HG03571 (cell line): ENCODE measurements around the gene PIP5K1C.
"Not testable (repeated sequence)": the region's sequence is repeated elsewhere in the genome, so short reads cannot be mapped to it uniquely, and the experiment has no call there.

Experiments
- ATAC-seq: cut with Tn5 transposase; IDR thresholded peaks from one replicate; pipeline ENCODE4 v1.9.1; 2021; ENCODE audit not compliant: unreplicated experiment

The PIP5K1C gene

GRCh38 chr19:3628766-3629165 is 71.5 kb downstream of the PIP5K1C start:
- not testable (repeated sequence) for ATAC-seq

- no peak for ATAC-seq
Measured at GRCh38 chr19:3627351-3627723, 72.9 kb downstream of the PIP5K1C start.

- ATAC-seq, result peak; percentile 77
Measured at GRCh38 chr19:3626473-3627350, 73.6 kb downstream of the PIP5K1C start, which contains the start of gene CACTIN. TSS of gene CACTIN (minus strand) at chr19:3626790. CDS start at chr19:3626762, 28 bp downstream.

- no peak for ATAC-seq
Measured at GRCh38 chr19:3625996-3626472, 74.2 kb downstream of the PIP5K1C start.

- ATAC-seq, result no peak
Measured at GRCh38 chr19:3623716-3624115, 76.6 kb downstream of the PIP5K1C start.

- ATAC-seq, result no peak
Measured at GRCh38 chr19:3622224-3622623, 78.0 kb downstream of the PIP5K1C start.

GRCh38 chr19:3621689-3622088 is 78.6 kb downstream of the PIP5K1C start:
- ATAC-seq, result no peak

GRCh38 chr19:3620817-3621547 is 79.3 kb downstream of the PIP5K1C start:
- ATAC-seq, result no peak

GRCh38 chr19:3620145-3620816 is 80.0 kb downstream of the PIP5K1C start:
- no peak for ATAC-seq

GRCh38 chr19:3619631-3620012 is 80.6 kb downstream of the PIP5K1C start:
- no peak for ATAC-seq

- ATAC-seq, result no peak
Measured at GRCh38 chr19:3618811-3619630, 81.2 kb downstream of the PIP5K1C start.

GRCh38 chr19:3618144-3618810 is 82.0 kb downstream of the PIP5K1C start:
- no peak for ATAC-seq

- no peak for ATAC-seq
Measured at GRCh38 chr19:3617463-3617862, 82.8 kb downstream of the PIP5K1C start.

- no peak for ATAC-seq
Measured at GRCh38 chr19:3615524-3616135, 84.6 kb downstream of the PIP5K1C start.

- no peak for ATAC-seq
Measured at GRCh38 chr19:3614858-3615505, 85.3 kb downstream of the PIP5K1C start.

- no peak for ATAC-seq
Measured at GRCh38 chr19:3613818-3614661, 86.2 kb downstream of the PIP5K1C start.

- no peak for ATAC-seq
Measured at GRCh38 chr19:3612901-3613741, 87.1 kb downstream of the PIP5K1C start.
